GM12878 (cell line): ENCODE measurements around the gene ZNF837. TPM values are rescaled to one million over a fixed set of nuclear protein-coding genes. Genes with fewer than 3 reads are reported as not detected.

Experiments
- ATAC-seq: fragments of 200-7000 bp; cut with Tn5 transposase; 3 replicates; pipeline ENCODE4 v1.9.1; 2020; ENCODE audit warnings: mild to moderate bottlenecking, moderate library complexity
- BruUV-seq: library from RNA; stranded (reverse); fragments of 400-500 nt; replicated peaks from 2 replicates; lab custom pipeline; 2021; lab: Mats Ljungman, UMichigan
- CTCF ChIA-PET: fragments of 300-600 bp; sonication (Branson Sonifier 250); formaldehyde crosslinking; extraction: SDS; loops from one replicate; lab custom pipeline; 2021; ENCODE audit warnings: inconsistent platforms; lab: Yijun Ruan, JAX
- POLR2A ChIA-PET: fragments of 350-600 bp; formaldehyde crosslinking; extraction: SDS; loops from one replicate; lab custom pipeline; 2021; ENCODE audit warnings: inconsistent platforms; lab: Charles Lee
- RAD21 ChIA-PET: fragments of 300-600 bp; sonication (Branson Sonifier 250); formaldehyde crosslinking; loops from one replicate; lab custom pipeline; 2023; ENCODE audit warnings: antibody characterized with exemption; ENCODE audit not compliant: unreplicated experiment; lab: Charles Lee
- SMC1A ChIA-PET: fragments of 300-600 bp; sonication (Branson Sonifier 250); formaldehyde crosslinking; loops from one replicate; lab custom pipeline; 2023; ENCODE audit not compliant: unreplicated experiment, uncharacterized antibody; lab: Charles Lee
- DNase-seq: peaks from one replicate; pipeline ENCODE4 v3.0.0-alpha.2; 2011; ENCODE audit warnings: low read depth, low spot score
- FAIRE-seq: peaks from 3 replicates; lab custom pipeline; 2011; peaks lifted over from hg19 to GRCh38; lab: Jason Lieb, UNC
- H2AFZ ChIP-seq: 2 replicates; pipeline ENCODE4 v1.6.0; 2011; ENCODE audit warnings: low read depth, low read length, control low read depth; ENCODE audit not compliant: control insufficient read depth
- H3K27ac ChIP-seq: 2 replicates; pipeline ENCODE4 v1.5.1; 2011; ENCODE audit warnings: control low read depth; ENCODE audit not compliant: control insufficient read depth, insufficient read depth
- H3K27me3 ChIP-seq, 2 experiments: replicated peaks in 1 of 2; 2 replicates each; pipeline versions ENCODE4 v1.6.0 to v1.6.1; 2011; ENCODE audit warnings: low read length in 1 of 2; ENCODE audit not compliant: control insufficient read depth in 2 of 2, insufficient read depth in 2 of 2
- H3K36me3 ChIP-seq, 2 experiments: 2 replicates each; pipeline ENCODE4 v1.5.1; 2011; ENCODE audit warnings: low read length in 1 of 2; ENCODE audit not compliant: control insufficient read depth in 2 of 2, insufficient read depth in 2 of 2
- H3K4me1 ChIP-seq: 2 replicates; pipeline ENCODE4 v1.6.1; 2011; ENCODE audit warnings: mild to moderate bottlenecking, low read length, moderate library complexity, mixed read lengths; ENCODE audit not compliant: control insufficient read depth, insufficient read depth
- H3K4me2 ChIP-seq: 2 replicates; pipeline ENCODE4 v1.6.0; 2011; ENCODE audit warnings: control low read depth; ENCODE audit not compliant: control insufficient read depth, insufficient read depth
- H3K4me3 ChIP-seq: fragments of 200-600 bp; sonication (generic); 2 replicates; pipeline ENCODE4 v1.5.1; 2016
- H3K79me2 ChIP-seq: 2 replicates; pipeline ENCODE4 v1.6.0; 2011; ENCODE audit warnings: low read length; ENCODE audit not compliant: control insufficient read depth, insufficient read depth
- H3K9ac ChIP-seq: 2 replicates; pipeline ENCODE4 v1.8.0; 2011; ENCODE audit warnings: low read length, control low read depth, mixed read lengths; ENCODE audit not compliant: control insufficient read depth, insufficient read depth
- H3K9me3 ChIP-seq: replicated peaks from 3 replicates; pipeline ENCODE4 v1.5.1; 2011; ENCODE audit warnings: mild to moderate bottlenecking, low read length; ENCODE audit not compliant: control insufficient read depth, insufficient read depth
- H4K20me1 ChIP-seq: 2 replicates; pipeline ENCODE4 v1.6.0; 2011; ENCODE audit not compliant: control insufficient read depth, insufficient read depth
- ASH2L ChIP-seq: fragments of 300-600, 200-600 bp; sonication (generic); IDR thresholded peaks from 2 replicates; pipeline ENCODE4 v1.6.1; 2017; ENCODE audit warnings: low read depth, mild to moderate bottlenecking, borderline replicate concordance
- CBFB ChIP-seq: IDR thresholded peaks from 2 replicates; pipeline ENCODE4 v1.6.1; 2016; ENCODE audit warnings: antibody characterized with exemption, low read depth
- JUNB ChIP-seq: IDR thresholded peaks from 2 replicates; pipeline ENCODE4 v1.6.1; 2016; ENCODE audit warnings: antibody characterized with exemption, mild to moderate bottlenecking
- MEF2A ChIP-seq: IDR thresholded peaks from 2 replicates; pipeline ENCODE4 v1.6.1; 2011; ENCODE audit warnings: low read depth, mild to moderate bottlenecking, low read length, moderate library complexity; ENCODE audit not compliant: insufficient read depth
- RB1 ChIP-seq: fragments of 450-650 bp; formaldehyde crosslinking; IDR thresholded peaks from 2 replicates; pipeline ENCODE4 v1.6.1; 2017; ENCODE audit warnings: mild to moderate bottlenecking, borderline replicate concordance
- RCOR1 ChIP-seq: conservative IDR thresholded peaks from 2 replicates; pipeline ENCODE4 v1.6.1; 2012; ENCODE audit warnings: low read depth, low read length, improper control_type of control experiment
- YBX1 ChIP-seq: fragments of 450-650 bp; IDR thresholded peaks from 2 replicates; pipeline ENCODE4 v1.6.1; 2016; ENCODE audit warnings: antibody characterized with exemption
- ZNF24 ChIP-seq: fragments of 450-650 bp; IDR thresholded peaks from 2 replicates; pipeline ENCODE4 v1.6.1; 2017; ENCODE audit warnings: antibody characterized with exemption, mild to moderate bottlenecking
- WGBS: methylation state at CpG from one replicate; pipeline ENCODE4 v1.1.6; 2016; ENCODE audit warnings: low lambda C conversion rate; ENCODE audit not compliant: insufficient replicate concordance, insufficient coverage; ENCODE audit errors: missing lambda C conversion rate; 5-methylcytosine and 5-hydroxymethylcytosine counted together
- in situ Hi-C: fragments of 300-500 bp; cut with MboI; formaldehyde crosslinking; loops from 9 replicates; pipeline ENCODE4 v1.14.3; 2018; ENCODE audit warnings: mixed read lengths
- intact Hi-C: fragments of 100-400 bp; cut with micrococcal nuclease; formaldehyde crosslinking; loops from one replicate; pipeline ENCODE4 v1.14.2; 2022; ENCODE audit not compliant: unreplicated experiment
- polyA plus RNA-seq, 11 experiments: library from polyadenylated mRNA; depleted of rRNA in 4 of 11; unstranded in 6 of 11; stranded (reverse) in 5 of 11; fragments of >200 nt; fragmentation: Nextera tagmentation in 4 of 11; fragmentation: Illumina TruSeq in 1 of 11; extraction: Ambion mirVana in 4 of 11; extraction: Trizol in 1 of 11; gene quantifications; 1 replicate in 1 of 11; 2 replicates in 10 of 11; pipeline versions ENCODE4 v1.2.1 to v1.2.3, GENCODE V29; 2011 to 2016; ENCODE audit warnings: inconsistent platforms in 2 of 11, missing spikeins in 2 of 11, low read depth in 1 of 11
- total RNA-seq, 4 experiments: library from RNA; depleted of rRNA in 3 of 4; stranded (reverse); fragments of >200 nt in 3 of 4; fragmentation: Illumina TruSeq in 1 of 4; extraction: Trizol in 1 of 4; gene quantifications; 2 replicates each; pipeline versions ENCODE4 v1.2.1 to v1.2.3, GENCODE V29; 2013 to 2021
- TF ChIP-seq, protein P1 (sequence below): fragments of 450-650 bp; formaldehyde crosslinking; IDR thresholded peaks from 2 replicates; pipeline ENCODE4 v1.4.0; 2022; ENCODE audit warnings: mild to moderate bottlenecking, moderate library complexity

ZNF837 gene
- total and polyA plus RNA-seq, 10 of the 15 experiments (the other 5 are each of a cell fraction or from before 2014, with no cell fraction given) = 0.07 to 2.9 (median 2.0) TPM; not detected in 2

DNA sequence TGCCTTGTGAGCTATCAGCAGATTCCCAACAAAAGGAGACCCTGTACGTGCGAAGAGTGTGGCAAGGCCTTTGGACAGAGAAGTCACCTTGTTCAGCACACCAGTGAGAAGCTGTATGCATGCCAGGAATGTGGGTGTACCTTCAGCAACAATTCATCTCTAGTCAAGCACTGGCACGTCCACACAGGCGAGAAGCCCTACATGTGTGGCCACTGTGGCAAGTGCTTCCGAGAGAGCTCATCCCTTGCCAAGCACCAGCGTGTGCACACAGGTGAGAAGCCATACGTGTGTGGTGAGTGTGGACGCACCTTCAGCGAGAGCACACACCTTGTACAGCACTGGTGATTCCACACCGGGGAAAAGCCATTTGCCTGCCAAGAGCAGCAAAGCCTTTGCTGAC lies 61.6 kb downstream of the ZNF837 start:
- ChIA-PET CTCF (no interaction called here), SMC1A (no interaction called here), POLR2A (no interaction called here), RAD21 (no interaction called here)
- ATAC-seq (no peak), FAIRE-seq (no peak), DNase-seq (no peak)
- intact Hi-C loops (no loop called here), in situ Hi-C loops (no loop called here)
- no peak overlapping the region for H3K4me2 ChIP-seq
- no TSS peak for BruUV-seq
- no peaks in the 10 kb centered on the region for H3K4me1 ChIP-seq
- H3K36me3 ChIP-seq = no peaks in the 10 kb centered on the region; a peak in 1 of 4 replicates
- no peak overlapping the region for H3K9ac ChIP-seq
- H3K9me3 ChIP-seq = no peaks in the 10 kb centered on the region
- H3K4me3 ChIP-seq = no peak overlapping the region
- H3K79me2 ChIP-seq = no peaks in the 10 kb centered on the region
- TF ChIP-seq MEF2A (no peak), RB1 (no peak), ASH2L (no peak), RCOR1 (no peak), JUNB (no peak), ZNF24 (no peak)
- H3K27me3 ChIP-seq = no peaks in the 10 kb centered on the region
- H3K27ac ChIP-seq = no peak overlapping the region
- H2AFZ ChIP-seq = no peak overlapping the region
- no peaks in the 10 kb centered on the region for H4K20me1 ChIP-seq
- 83% methylated on average over 10 of the region's 10 CpGs for WGBS

DNA sequence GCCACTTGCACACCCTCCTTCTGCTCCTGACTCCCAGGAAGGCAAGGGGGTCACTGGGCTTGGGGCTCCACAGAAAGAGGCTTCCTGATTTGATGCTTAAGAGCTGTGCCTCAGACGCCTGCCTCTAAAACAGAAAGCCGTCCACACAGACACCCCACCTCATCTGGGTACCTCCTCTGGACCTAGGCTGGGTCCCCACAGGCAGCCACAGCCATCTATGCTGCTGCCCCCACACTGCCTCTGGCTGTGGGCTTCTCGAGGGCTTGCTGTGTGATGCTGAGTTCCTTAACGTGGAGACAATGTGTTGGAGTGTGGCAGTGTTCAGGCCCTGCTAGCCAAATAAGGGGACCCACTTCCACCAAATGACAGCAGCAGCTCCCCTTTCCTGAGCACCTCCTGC lies 62.5 kb downstream of the ZNF837 start:
- RAD21 ChIA-PET = no interaction called here
- in situ Hi-C loops = no loop called here
- SMC1A ChIA-PET = no interaction called here
- DNase-seq (no peak), ATAC-seq (no peak), FAIRE-seq (no peak)
- WGBS = 64% methylated on average over 4 of the region's 4 CpGs
- Histone ChIP-seq H3K27ac (no peak overlapping the region), H3K27me3 (no peaks in the 10 kb centered on the region), H4K20me1 (no peaks in the 10 kb centered on the region), H3K79me2 (no peaks in the 10 kb centered on the region), H3K9ac (no peak overlapping the region), H3K4me3 (no peak overlapping the region), H3K4me1 (no peaks in the 10 kb centered on the region), H3K4me2 (no peak overlapping the region), H3K9me3 (no peaks in the 10 kb centered on the region), H2AFZ (no peak overlapping the region), H3K36me3 (peaks cover 0 to 3% of the 10 kb centered on the region in 2 experiments; a peak in 2 of 4 replicates)
- intact Hi-C loops = no loop called here
- CTCF ChIA-PET = no interaction called here
- BruUV-seq = no TSS peak
- POLR2A ChIA-PET = interaction anchor here (0.6 to 1.2 kb wide), 3 partner anchors 12 to 226 kb away, joined by 3 to 5 read pairs (median 3); partner anchors contain the start of gene TRIM28
- TF ChIP-seq YBX1 = no peak
- TF ChIP-seq, protein P1, sequence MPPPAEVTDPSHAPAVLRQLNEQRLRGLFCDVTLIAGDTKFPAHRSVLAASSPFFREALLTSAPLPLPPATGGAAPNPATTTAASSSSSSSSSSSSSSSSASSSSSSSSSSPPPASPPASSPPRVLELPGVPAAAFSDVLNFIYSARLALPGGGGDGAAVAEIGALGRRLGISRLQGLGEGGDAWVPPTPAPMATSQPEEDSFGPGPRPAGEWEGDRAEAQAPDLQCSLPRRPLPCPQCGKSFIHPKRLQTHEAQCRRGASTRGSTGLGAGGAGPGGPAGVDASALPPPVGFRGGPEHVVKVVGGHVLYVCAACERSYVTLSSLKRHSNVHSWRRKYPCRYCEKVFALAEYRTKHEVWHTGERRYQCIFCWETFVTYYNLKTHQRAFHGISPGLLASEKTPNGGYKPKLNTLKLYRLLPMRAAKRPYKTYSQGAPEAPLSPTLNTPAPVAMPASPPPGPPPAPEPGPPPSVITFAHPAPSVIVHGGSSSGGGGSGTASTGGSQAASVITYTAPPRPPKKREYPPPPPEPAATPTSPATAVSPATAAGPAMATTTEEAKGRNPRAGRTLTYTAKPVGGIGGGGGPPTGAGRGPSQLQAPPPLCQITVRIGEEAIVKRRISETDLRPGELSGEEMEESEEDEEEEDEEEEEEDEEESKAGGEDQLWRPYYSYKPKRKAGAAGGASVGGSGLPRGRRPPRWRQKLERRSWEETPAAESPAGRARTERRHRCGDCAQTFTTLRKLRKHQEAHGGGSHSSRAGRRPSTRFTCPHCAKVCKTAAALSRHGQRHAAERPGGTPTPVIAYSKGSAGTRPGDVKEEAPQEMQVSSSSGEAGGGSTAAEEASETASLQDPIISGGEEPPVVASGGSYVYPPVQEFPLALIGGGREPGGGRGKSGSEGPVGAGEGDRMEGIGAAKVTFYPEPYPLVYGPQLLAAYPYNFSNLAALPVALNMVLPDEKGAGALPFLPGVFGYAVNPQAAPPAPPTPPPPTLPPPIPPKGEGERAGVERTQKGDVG (CRISPR knock-in tag) = no peak
- no peak for TF ChIP-seq CBFB
